HG03520 (cell line): ENCODE data around the gene AHDC1.
"Not testable (repeated sequence)": the region's sequence is repeated elsewhere in the genome, so short reads cannot be mapped to it uniquely, and the experiment has no call there.

Experiments
- ATAC-seq: cut with Tn5 transposase; IDR thresholded peaks from one replicate; pipeline ENCODE4 v1.9.1; 2021; ENCODE audit warnings: mild to moderate bottlenecking, moderate library complexity; ENCODE audit not compliant: unreplicated experiment

Gene AHDC1

DNA sequence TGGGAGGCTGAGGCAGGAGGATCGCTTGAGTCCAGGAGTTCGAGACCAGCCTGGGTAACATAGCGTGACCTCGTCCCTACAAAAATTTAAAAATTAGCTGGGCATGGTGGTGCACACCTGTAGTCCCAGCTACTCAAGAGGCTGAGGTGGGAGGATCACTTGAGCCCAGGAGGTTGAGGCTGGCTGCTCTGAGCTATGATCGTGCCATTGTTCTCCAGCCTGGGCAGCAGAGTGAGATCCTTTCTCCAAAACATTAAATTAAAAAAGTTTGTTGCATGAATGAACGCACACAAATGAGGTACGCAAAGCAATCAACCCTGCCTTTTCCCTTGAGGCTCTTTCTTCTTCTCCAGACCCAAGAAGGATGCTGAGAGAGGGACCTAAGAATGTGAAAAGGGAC lies 50.1 kb downstream of the AHDC1 start:
- not testable (repeated sequence) for ATAC-seq

DNA sequence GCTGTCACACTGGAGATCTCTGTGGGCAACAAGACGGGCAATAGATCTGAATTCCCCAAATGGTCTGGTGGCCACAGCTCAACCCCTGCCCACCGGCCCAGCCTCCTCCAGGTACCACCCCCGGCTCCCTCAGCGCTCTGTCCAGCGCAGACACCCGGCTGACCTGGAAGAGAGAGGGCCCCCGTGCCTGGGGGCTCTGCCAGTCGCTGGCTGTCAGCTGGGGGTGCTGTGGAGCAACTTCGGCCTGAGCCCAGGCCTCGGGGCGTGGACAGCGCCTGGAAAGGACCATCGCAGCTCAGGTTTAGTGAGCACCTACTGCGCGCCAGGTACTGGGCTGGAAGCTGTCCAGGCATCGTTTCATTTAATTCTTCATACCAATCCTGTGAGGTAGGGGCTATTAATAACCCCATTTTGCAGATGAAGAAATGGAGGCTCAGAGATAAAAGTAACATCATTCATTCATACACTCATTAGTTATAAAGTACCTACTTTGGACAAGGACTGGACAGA lies 51.0 kb downstream of the AHDC1 start:
- no peak for ATAC-seq

DNA sequence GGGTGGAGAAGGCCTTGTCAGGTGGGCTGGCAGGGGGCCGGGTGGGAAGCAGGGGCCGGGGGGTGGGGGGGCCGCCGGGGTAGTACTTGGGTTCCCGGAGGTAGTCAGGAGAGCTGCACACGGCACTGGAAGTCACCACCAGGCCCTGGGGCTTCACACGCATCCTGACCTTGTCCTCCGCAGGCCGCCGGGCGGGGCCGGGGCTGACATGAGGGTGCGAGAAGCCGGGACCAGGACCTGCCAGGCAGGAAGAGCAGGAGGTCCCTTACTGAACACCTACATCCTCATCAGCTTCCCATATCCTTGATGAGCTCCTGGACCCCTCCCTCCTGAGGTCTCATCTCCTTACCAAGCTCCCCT lies 52.0 kb downstream of the AHDC1 start:
- no peak for ATAC-seq

DNA sequence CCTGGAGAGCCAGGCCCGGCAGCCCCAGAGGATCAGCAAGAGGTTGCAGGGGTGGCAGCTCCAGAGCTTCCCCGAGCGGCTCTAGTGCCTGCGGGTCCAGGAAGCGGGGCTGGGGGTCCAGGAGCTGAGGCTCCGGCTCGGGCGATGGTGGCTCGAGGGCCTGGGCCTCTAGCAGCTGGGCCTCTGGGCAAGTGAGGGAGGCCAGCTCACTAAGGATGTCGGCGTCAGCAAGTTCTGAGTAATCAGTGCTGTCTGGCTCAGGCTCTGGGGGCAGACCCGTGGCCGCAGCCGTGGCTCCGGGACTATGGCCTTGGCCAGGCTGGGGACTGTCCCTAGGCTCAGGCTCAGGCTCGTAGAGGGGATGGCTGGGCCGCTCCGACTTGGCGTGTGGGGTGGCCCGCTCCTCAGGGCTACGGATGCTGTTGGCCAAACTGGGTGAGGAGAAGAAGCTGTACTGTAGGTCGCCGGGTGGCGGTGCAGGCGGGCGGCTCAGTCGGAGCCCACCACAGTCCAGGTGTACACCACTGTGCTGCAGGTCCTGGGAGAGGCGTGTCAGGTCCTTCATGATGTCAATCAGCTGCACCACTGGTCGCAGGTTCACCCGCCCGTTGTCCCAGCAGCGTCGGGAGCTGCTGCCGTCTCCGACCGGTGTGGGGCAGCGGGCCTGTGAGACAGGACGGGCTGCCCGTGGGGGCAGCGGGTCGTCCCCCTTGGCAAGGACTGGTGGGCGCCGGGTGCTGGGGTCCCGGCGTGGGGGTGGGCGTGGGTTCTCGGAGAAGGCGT lies 52.6 kb downstream of the AHDC1 start:
- no peak for ATAC-seq

DNA sequence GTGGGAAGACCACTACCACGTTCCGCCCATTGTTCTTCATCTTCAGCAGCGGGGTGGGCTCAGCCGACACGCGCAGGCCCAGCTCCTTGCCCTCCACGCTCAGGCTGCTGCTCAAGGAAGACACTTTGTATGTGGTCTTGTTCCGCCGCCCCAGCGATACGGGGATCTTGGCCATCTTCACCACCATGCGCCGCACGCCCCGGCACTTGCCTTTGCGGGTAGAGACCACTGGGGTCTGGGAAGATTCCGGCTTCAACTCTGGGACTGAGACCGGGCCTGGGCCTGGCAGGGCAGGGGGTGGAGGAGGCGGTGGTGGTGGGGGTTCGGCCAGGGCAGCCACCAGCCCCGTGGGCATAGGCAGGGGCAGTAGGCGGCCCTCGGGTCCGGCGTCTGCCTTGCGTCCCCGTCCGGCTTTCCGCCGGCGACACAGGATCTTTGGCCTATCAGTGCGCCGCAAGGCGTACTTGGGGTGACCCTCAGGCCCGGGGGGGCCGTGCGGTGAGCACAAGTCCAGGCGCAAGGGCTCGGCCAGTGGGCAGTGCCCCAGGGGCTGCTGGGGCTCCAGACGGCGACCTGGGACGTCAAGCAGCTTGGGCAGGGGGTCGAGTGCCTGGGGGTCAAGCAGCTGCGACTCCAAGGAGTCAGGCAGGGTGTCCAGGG lies 53.3 kb downstream of the AHDC1 start:
- ATAC-seq = no peak

DNA sequence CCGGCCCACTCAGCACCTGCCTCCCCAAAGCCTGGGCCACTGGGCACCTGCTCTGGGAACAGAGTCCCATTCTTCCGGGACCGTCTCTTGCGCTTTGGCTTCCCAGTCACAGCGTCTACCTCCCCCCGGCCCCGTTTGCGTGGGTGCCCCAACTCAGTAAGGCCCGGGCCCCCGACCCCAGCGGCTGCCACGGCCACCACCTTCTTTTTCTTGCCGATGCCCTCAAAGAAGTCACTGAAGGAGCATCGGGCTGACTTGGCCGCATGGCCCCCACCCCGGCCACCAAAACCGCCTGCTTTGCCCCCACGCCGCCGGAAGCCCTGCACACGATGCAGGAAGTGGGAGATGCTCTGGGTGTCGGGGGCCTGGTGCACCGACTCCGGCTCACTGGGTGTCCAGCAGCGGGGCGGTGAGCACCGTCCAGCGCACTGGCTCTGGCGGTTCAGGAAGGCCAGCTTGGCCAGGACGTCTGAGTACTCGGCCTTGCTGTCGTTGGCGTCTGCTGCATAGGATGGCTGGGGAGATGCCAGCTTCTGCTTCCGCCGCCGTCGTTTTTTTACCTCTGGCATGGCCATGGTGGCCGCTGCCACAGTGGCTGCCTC lies 54.0 kb downstream of the AHDC1 start:
- no peak for ATAC-seq

DNA sequence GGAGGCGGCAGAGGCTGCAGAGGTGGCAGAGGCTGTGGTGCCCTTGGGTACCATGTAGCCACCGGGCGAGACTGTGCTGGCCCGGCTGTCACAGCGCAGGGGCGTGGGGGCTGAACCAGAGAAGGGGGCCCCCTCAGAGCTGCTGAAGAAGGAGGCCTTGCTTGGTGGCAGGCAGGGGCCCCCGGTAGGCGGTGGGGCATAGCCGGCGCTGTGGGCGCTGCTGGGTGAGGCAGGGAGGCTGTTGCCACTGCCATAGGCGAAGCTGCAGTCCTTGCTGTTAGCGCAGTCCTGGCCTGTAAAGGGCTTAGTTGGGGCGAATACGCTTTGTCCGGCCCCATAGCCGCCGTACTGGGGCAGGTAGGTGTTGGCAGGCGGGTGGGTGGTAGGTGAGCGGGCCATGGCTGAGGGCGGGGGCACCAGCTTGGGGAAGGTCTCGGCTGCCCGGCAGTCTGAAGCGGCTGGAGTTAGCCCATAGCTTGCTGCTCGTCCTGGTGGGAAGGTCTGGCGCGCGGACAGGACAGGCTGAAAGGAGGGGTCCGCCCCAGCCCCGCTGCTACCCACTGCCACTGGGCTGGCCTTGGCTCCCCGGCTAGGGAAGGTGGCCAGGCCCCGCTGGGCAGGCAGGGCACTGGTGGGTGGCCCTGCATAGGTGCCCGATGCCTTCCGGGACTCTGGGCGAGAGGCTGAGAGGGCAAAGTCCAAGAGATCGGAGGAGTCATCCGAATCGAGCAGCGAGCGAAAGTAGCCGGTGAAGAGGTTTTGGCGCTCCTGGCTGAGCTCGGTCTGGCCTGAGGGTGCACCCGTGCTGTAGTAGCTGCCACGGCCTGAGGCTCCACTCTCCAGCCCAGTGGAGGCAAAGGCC lies 54.9 kb downstream of the AHDC1 start:
- no peak for ATAC-seq

DNA sequence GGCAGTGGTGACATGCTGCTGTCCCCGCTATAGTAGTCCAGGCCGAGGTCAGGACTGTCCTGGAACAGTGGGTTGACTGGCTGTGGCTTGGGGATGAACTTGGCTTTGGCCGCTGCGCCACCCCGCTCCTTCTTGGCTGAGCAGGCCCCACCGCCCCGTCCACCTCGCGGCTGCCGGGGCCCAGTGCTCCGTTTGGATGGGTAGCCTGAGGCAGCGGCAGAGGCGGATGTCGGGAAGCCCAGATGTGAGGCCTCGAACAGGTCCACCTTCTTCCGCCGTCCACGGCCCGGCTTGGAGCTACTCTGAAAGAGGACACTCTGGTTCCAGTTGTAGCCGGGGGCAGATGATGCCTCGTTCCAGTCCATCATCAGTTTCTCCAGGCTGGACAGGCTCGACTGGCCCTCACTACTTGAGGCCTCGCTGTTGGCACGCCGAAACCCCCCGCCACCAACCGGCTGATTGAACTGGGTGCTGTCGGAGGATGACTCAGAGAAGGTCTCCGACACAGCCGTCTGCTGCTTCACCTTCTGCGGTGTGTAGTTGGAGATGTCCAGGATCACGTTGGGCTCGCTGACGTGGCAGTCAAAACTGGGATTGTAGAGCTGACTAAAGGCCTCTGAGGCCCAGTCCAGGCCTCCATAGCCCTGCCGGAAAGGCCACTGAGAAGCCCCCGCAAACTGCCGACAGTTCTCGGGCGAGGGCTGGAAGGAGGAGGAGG lies 55.6 kb downstream of the AHDC1 start:
- no peak for ATAC-seq

DNA sequence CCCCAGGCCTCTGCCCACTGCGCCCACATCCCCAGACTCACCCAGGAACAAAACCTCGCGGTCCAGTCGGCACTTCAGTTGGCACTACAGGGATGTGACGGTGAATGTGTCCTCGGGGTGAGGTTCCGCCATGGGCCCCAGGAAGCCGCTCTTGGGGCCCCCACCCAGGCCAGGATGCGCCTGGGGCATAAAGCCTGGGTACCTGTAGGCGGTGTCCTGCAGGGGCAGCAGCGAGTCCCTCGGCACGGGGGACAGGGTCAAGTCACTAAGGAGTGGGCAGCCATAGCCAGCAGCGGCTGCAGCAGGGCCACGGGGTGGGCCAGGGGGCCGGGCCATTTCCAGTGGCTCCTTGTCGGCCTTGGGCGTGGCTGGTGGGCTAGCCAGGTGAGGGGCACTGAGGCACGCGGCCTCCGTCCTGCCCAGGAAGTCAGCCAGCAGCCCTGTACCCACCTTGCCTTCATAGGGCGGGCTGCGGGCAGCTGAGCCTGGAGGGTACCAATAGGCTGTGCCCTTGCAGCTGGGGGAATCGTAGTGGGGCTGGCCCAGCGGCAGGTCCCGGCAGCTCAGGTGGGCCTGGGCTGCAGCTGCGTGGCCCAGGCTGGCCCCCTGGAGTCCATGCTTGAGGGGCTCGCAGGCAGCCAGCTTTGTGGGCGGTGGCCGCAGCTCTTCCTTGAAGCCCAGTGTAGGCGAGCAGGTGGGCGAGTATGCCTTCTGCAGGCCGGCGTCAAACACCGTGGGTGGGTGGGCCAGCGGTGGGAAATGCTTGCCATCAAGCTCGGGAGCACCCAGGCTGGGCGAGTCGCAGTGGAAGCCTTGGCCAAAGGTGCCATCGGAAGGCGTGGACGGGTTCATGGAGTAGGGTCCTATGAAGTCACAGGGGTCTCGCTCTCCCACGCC lies 56.5 kb downstream of the AHDC1 start:
- ATAC-seq = no peak

DNA sequence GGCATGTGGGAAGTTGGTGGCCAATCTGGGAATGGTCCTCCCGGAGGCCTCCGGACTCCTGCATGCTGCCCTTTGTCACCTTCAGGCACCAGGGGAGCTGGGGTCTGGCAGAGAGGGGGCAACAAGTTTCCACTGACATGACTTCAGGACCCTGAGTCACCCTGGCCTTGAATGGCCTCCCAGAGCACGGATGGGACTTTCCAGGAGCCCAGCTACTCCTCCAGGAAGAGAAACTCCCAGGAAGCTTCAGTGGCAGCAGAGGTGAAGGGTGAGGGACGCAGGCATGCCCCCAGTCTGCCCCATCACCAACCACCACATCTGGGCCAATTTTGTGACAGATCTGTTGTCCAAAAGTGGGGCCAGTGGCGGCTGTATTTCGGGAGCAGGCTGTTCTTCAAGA lies 58.1 kb downstream of the AHDC1 start:
- ATAC-seq = no peak

DNA sequence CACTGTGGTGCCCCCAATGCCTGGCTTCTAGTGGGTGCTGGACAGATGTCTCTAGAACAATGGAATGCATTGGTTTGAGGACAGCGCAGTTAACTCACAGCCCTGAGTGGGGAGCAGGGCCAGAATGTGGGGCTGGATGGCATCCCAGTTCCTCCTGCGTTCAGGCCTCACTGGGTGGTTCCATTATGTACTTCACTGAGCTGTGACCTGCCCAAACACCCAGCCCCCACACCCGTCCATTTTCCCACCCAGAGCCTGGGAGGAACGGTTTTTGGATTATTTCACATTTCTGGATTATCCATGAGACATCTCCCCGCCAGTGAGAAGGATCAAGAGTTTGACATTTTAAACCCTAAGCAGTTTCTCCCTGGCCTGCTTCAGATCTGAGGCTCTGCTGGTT lies 58.7 kb downstream of the AHDC1 start:
- no peak for ATAC-seq

DNA sequence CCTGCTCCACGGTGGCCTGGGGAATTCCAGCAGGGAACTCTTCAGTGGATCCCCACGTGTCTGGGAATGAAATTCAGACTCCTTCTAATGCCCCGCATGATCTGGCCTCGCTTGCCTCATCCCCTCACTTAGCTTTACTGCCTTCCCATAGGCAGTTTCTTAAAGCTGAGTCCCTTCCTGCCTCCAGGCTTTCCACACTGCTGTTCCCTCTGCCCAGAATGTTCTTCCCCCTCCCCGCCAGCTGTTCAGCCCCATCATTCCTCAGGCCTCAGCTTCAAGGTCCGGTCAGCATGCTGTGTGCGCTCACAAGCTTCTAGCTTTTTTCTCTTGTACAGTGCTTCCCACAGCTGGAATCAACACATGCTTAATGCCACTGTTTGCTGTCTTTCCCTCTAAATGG lies 59.1 kb downstream of the AHDC1 start:
- no peak for ATAC-seq

DNA sequence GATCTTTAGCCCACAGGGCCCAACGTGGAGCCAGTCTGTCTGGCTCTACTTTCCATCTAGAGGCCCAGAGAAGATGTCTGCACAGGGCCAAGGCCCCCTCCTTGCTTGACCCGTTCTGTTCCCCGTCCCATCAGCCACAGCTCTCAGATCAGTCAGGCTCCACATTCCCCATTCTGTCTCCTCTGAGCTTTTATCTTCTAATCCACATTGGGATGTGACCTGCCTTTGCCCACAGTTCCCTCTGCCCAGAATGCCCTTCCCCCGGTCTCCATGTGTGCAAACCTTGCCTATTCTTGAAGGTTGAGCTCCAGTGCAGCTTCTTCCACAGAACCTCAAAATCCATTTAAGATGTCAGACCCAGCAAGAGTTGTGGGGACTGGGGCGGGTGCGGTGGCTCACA lies 60.7 kb downstream of the AHDC1 start:
- no peak for ATAC-seq

DNA sequence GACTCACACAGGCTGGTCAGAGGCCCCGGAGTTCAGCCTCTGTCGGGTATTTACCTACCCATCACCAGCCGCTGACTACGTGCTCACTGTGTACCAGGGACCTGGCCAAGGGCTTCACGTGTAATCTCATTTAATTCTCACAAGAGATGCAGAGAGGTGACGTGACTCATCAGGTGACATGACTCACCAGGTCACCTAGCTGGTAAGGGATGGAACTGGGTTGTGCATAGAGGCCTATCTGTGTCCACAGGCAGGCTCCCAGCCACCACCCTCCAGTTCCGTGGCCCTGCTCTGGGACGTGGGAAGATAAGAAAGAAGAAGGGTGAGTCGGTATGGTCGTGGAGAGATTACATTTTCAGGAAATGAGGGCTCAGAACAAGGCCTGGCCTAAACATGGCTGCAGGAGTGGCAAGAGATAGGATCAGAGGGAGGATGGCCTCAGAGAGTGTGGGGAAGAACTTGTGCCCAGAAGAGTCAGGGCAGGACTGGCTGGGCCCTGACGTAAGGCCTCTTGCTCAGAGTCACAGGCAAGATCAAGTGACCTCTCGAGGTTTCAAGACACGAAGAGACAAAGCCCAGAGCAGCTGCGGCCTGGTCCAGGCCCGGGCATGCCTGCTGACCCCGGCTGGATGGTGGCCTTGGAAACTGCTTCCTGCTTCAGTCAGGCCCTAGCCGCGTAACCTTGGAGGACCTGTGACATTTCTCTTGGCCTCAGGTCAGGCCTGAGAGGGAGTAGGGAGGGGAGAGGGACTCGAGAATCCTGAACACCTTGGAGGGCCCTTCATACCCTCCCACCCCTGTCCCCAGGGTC lies 61.3 kb downstream of the AHDC1 start:
- ATAC-seq = no peak

DNA sequence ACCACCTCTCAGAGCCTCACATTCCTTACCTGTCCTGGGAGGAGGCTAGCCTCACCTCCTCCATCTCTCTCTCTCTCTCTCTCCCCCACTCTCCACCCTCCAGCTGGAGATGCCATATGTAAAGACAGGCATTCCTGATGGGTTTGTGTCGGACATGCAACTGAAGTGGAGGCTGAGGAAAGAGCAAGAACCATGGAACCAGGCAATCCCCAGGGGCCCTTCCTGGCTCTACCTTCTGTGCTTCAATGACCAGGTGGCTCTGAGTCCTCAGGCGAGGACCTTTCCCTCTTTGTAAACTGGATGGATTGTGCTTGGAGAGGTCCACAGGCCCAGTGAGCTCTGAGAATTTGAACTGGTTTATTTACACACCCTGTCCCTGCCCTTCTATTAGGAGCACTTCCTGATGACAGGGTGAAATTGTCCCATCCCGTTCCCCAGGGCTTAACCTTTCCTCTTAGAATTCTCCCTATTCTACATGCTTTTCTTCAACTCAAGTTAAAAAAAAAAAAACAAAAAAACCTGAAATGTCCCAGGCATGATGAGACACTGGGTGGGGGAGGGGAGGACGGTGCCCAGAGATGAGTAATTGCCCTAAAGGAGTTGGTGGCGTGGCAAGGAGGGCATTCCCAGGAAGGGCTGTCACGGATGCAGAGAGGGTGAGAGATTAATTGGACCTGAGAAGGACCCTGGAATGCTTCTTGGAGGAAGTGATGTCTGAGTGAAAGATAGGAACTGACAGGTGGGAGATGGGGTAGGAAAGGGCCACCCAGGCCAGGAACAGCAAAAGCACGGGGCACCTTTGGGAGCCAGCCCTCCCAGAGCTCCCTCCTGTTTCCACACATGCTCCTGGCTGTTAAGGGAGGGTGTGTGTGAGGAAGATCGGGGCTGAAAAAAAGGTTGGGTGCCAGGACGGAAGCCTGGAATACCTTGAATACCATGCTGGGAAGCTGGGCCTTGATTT lies 63.8 kb downstream of the AHDC1 start:
- ATAC-seq = no peak

DNA sequence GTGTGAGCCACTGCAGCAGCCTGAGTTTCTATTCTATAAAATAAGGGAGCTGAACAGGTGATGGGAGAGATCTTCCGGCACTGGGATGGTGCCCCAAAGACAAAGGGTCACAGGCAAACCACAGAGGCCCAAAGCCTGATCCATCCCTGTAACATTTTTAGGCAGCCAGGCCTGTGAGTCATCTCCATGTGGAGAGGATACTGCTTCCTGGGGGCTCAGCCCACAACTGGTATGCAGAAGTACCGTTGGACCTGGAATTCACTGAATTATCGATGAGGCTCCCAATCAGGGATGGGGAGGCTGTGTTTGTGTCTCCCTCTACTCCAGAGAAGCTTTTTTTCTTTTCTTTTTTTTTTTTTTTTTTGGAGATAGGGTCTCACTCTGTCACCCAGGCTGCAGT lies 65.2 kb downstream of the AHDC1 start:
- no peak for ATAC-seq

DNA sequence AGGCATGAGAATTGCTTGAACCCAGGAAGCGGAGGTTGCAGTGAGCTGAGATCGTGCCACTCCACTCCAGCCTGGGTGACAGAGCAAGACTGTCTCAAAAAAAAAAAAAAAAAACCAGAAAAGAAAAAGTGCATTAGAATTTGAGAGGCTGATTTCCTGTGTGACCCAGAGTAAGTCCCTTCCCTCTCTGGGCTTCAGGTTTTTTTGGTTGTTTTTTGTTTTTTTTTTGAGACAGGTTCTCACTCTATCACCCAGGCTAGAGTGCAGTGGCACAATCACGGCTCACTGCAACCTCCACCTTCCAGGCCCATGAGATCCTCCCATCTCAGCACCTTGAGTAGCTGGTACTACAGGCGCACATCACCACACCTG lies 65.7 kb downstream of the AHDC1 start:
- ATAC-seq = not testable (repeated sequence)

DNA sequence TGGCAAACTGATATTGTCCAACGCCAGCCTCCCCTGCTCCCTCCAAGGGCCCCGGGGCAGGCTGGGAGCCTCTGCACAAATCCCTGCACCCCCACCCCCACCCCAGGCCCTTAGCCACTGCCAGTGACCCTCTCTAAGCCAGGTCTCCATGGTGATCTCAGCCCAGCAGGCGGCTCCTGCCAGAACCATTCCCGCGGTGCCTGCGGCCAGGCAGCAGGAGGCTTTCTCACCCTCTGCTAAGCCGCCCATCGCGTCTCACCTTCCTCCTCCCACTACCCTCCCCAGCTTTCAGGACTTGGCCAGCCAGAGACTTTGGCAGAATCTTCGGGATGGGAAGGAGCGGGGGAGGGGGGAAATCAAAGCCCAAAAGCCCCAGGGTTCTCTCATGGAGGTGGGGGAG lies 67.2 kb downstream of the AHDC1 start:
- ATAC-seq = no peak
